ENCODE results near the gene POLR2L.

POLR2L gene

GRCh38 chr11:867856-868358, 25.6 kb upstream of the POLR2L start:
- TF ChIP-seq CTCF (IDR thresholded peaks at IDR 0.05; ENCODE audit: insufficient read depth, low read length, poor library complexity, severe bottlenecking), result no peak
- Histone ChIP-seq H3K4me3 (replicated peaks; ENCODE audit: low read depth, low read length) (no peak overlapping the region), H3K36me3 (ENCODE audit: control insufficient read depth, insufficient read depth, low read length) (no peaks in the 10 kb centered on the region; the same call in 1 of the 2 replicates), H3K27me3 (replicated peaks; ENCODE audit: control insufficient read depth, insufficient read depth, low read length) (no peaks in the 10 kb centered on the region)
- DNase-seq (ENCODE audit: extremely low read depth, insufficient read length), result no peak

GRCh38 chr11:866481-866880, 24.2 kb upstream of the POLR2L start:
- Histone ChIP-seq H3K27me3 (replicated peaks; ENCODE audit: control insufficient read depth, insufficient read depth, low read length) (no peaks in the 10 kb centered on the region), H3K4me3 (replicated peaks; ENCODE audit: low read depth, low read length) (no peak overlapping the region), H3K36me3 (ENCODE audit: control insufficient read depth, insufficient read depth, low read length) (no peaks in the 10 kb centered on the region; the same call in 1 of the 2 replicates)
- no peak for TF ChIP-seq CTCF (IDR thresholded peaks at IDR 0.05; ENCODE audit: insufficient read depth, low read length, poor library complexity, severe bottlenecking)
- no peak for DNase-seq (ENCODE audit: extremely low read depth, insufficient read length)

GRCh38 chr11:865462-866430, 23.4 kb upstream of the POLR2L start:
- DNase-seq (ENCODE audit: extremely low read depth, insufficient read length), result no peak
- no peak for TF ChIP-seq CTCF (IDR thresholded peaks at IDR 0.05; ENCODE audit: insufficient read depth, low read length, poor library complexity, severe bottlenecking)
- H3K27me3 ChIP-seq (replicated peaks; ENCODE audit: control insufficient read depth, insufficient read depth, low read length), result no peaks in the 10 kb centered on the region
- H3K36me3 ChIP-seq (ENCODE audit: control insufficient read depth, insufficient read depth, low read length), result no peaks in the 10 kb centered on the region; the same call in 1 of the 2 replicates
- H3K4me3 ChIP-seq (replicated peaks; ENCODE audit: low read depth, low read length), result no peak overlapping the region

- Histone ChIP-seq H3K4me3 (replicated peaks; ENCODE audit: low read depth, low read length) (no peak overlapping the region), H3K27me3 (replicated peaks; ENCODE audit: control insufficient read depth, insufficient read depth, low read length) (no peaks in the 10 kb centered on the region), H3K36me3 (ENCODE audit: control insufficient read depth, insufficient read depth, low read length) (no peaks in the 10 kb centered on the region; the same call in 1 of the 2 replicates)
- DNase-seq (ENCODE audit: extremely low read depth, insufficient read length), result no peak
- TF ChIP-seq CTCF (IDR thresholded peaks at IDR 0.05; ENCODE audit: insufficient read depth, low read length, poor library complexity, severe bottlenecking), result no peak
Observed at GRCh38 chr11:864898-865297, 22.6 kb upstream of the POLR2L start.

GRCh38 chr11:863910-864827, 21.8 kb upstream of the POLR2L start:
- no peak for DNase-seq (ENCODE audit: extremely low read depth, insufficient read length)
- no peaks in the 10 kb centered on the region; the same call in 1 of the 2 replicates for H3K36me3 ChIP-seq (ENCODE audit: control insufficient read depth, insufficient read depth, low read length)
- H3K27me3 ChIP-seq (replicated peaks; ENCODE audit: control insufficient read depth, insufficient read depth, low read length), result no peaks in the 10 kb centered on the region
- no peak for TF ChIP-seq CTCF (IDR thresholded peaks at IDR 0.05; ENCODE audit: insufficient read depth, low read length, poor library complexity, severe bottlenecking)
- H3K4me3 ChIP-seq (replicated peaks; ENCODE audit: low read depth, low read length), result no peak overlapping the region

Measured in GM06990 (cell line).